GM12874 (cell line): ENCODE results near the gene AHI1.

Source experiments
- CTCF ChIP-seq: IDR thresholded peaks from 2 replicates; pipeline ENCODE4 v1.5.1; 2011; ENCODE audit warnings: low read depth, mild to moderate bottlenecking, control low read depth, low read length, moderate library complexity; ENCODE audit not compliant: insufficient read depth

AHI1 gene

DNA sequence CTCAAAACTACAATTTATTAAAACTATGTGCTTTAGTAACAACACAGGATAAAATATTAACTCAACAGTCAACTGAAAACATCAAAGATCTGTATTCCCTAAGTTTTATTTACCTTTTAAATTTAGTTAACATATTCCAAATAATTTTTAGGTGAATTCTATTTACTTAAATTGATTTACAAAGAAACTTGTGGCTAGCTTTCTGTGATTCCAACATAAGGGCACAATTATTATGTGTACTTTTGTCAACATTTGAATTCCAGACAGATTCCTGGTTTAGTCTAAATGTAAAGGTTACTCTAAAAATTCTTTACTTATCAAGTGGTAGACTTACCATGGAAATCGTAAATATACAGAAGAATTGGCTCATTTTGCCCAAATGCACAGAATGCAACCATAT lies 70.7 kb downstream of the AHI1 start:
- TF ChIP-seq CTCF: no peak

- no peak for TF ChIP-seq CTCF
Observed at GRCh38 chr6:135424385-135424784, 73.2 kb downstream of the AHI1 start.

DNA sequence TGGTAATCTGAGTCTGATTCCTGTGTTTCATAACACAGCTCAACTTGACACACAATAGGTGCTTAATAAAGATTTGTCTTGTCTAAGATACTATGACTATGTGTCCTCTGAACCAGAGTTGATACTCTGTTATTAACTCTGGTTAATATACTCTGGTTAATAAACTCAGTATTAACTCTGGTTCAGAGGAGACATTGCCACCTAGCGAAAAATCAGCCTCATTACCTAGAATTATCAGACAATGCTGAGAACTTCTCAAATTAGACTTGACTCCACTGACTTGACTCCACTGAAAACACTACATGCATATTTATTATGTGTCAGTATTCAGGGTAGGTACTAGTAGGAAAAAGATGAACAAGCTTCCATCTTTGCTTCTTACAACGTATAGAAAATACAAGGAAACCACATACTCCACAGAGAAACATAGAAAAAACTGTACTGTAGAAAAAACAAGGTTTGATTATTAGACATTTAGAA lies 73.9 kb downstream of the AHI1 start:
- peak; percentile 44; the same call in 1 of the 2 replicates for TF ChIP-seq CTCF

- TF ChIP-seq CTCF: no peak
Observed at GRCh38 chr6:135419162-135419561, 78.4 kb downstream of the AHI1 start.

GRCh38 chr6:135418040-135418760 lies 79.3 kb downstream of the AHI1 start:
- TF ChIP-seq CTCF: no peak

GRCh38 chr6:135412761-135413160 lies 84.8 kb downstream of the AHI1 start:
- no peak for TF ChIP-seq CTCF

- no peak for TF ChIP-seq CTCF
Observed at GRCh38 chr6:135411849-135412248, 85.7 kb downstream of the AHI1 start.
